ENCODE results near the gene IGFN1.

GRCh38 chr1:201213106-201213770 lies 22.6 kb downstream of the IGFN1 start:
- TF ChIP-seq CTCF (IDR thresholded peaks at IDR 0.05) (no peak), POLR2A (IDR thresholded peaks at IDR 0.05) (no peak)
